ENCODE data around the gene IL32. TPM values are rescaled to one million over a fixed set of nuclear protein-coding genes. Genes with fewer than 3 reads are reported as not detected.

The IL32 gene
- total and polyA plus RNA-seq, 9 of the 15 experiments (the other 6 are each of a cell fraction or from before 2014, with no cell fraction given), result 0.21 to 2.2 (median 0.37) TPM; not detected in 3

- TF ChIP-seq ZZZ3 (IDR thresholded peaks at IDR 0.05) (no peak), PREB (CRISPR knock-in tag; IDR thresholded peaks at IDR 0.05) (no peak), ZSCAN29 (IDR thresholded peaks at IDR 0.05) (no peak), KLF1 (tag; IDR thresholded peaks at IDR 0.05) (no peak), TCF7 (IDR thresholded peaks at IDR 0.05; ENCODE audit: borderline replicate concordance) (no peak), SAFB (IDR thresholded peaks at IDR 0.05; ENCODE audit: borderline replicate concordance, low read depth, low read length) (no peak), ELF2 (CRISPR knock-in tag; IDR thresholded peaks at IDR 0.05) (no peak), BRD9 (IDR thresholded peaks at IDR 0.05; ENCODE audit: low read depth, partially characterized antibody) (no peak), GTF2A2 (tag; IDR thresholded peaks at IDR 0.05) (no peak), MNT (conservative IDR thresholded peaks at IDR 0.05) (peak in 1 of 2 experiments; percentile 50; a peak in 1 of 4 replicates), BRD4 (IDR thresholded peaks at IDR 0.05) (no peak), STAG1 (CRISPR knock-in tag; IDR thresholded peaks at IDR 0.05; ENCODE audit: borderline replicate concordance) (no peak), CREBBP (IDR thresholded peaks at IDR 0.05; ENCODE audit: low read depth, low read length) (no peak), CXXC5 (CRISPR knock-in tag; IDR thresholded peaks at IDR 0.05) (peak; percentile 66), SP1 (CRISPR knock-in tag; IDR thresholded peaks at IDR 0.05) (0 out of 2 replicates have a peak, but pooled peaks have one; percentile 45), ZNF384 (IDR thresholded peaks at IDR 0.05; ENCODE audit: low read depth, low read length) (no peak), HSF4 (CRISPR knock-in tag; IDR thresholded peaks at IDR 0.05; ENCODE audit: borderline replicate concordance) (no peak), ZKSCAN1 (IDR thresholded peaks at IDR 0.05; ENCODE audit: low read depth, low read length) (no peak), CBX1 (IDR thresholded peaks at IDR 0.05; ENCODE audit: low read depth) (no peak), MLX (CRISPR knock-in tag; conservative IDR thresholded peaks at IDR 0.05) (no peak), THRB (CRISPR knock-in tag; conservative IDR thresholded peaks at IDR 0.05) (no peak), ZBTB26 (CRISPR knock-in tag; IDR thresholded peaks at IDR 0.05) (no peak), RBM22 (IDR thresholded peaks at IDR 0.05; ENCODE audit: low read depth, low read length, poor library complexity, severe bottlenecking) (no peak), LARP7 (IDR thresholded peaks at IDR 0.05) (no peak)
Measured at GRCh38 chr16:3029491-3030221, 35.8 kb upstream of the IL32 start (continued).
